ENCODE measurements around the gene POLR2H.

The POLR2H gene

GRCh38 chr3:184378651-184379357 lies 17.3 kb downstream of the POLR2H start:
- no peak for DNase-seq (ENCODE audit: low spot score)
- Mint-ChIP-seq H3K9me3 (no peaks in the 10 kb centered on the region), H3K4me1 (ENCODE audit: low read depth) (no peaks in the 10 kb centered on the region), H3K27ac (no peak overlapping the region), H3K4me3 (peak overlapping the region; percentile 52), H3K27me3 (ENCODE audit: low read depth) (peaks cover 62% of the 10 kb centered on the region), H3K36me3 (ENCODE audit: low read depth) (no peaks in the 10 kb centered on the region)

GRCh38 chr3:184379358-184380184 lies 18.1 kb downstream of the POLR2H start, which contains the start of gene CHRD:
CHRD (plus strand) TSS chr3:184380054; CDS start chr3:184380319, 265 bp downstream.
- H3K36me3 Mint-ChIP-seq (ENCODE audit: low read depth), result no peaks in the 10 kb centered on the region
- H3K27me3 Mint-ChIP-seq (ENCODE audit: low read depth), result peaks cover 66% of the 10 kb centered on the region
- no peaks in the 10 kb centered on the region for H3K4me1 Mint-ChIP-seq (ENCODE audit: low read depth)
- peak within 1 kb of the TSS; percentile 52 for H3K4me3 Mint-ChIP-seq
- DNase-seq (ENCODE audit: low spot score), result no peak
- H3K9me3 Mint-ChIP-seq, result no peaks in the 10 kb centered on the region
- H3K27ac Mint-ChIP-seq, result no peak within 1 kb of the TSS

GRCh38 chr3:184380185-184380626 lies 18.7 kb downstream of the POLR2H start:
- DNase-seq (ENCODE audit: low spot score), result no peak
- Mint-ChIP-seq H3K27me3 (ENCODE audit: low read depth) (peaks cover 62% of the 10 kb centered on the region), H3K27ac (no peak overlapping the region), H3K36me3 (ENCODE audit: low read depth) (no peaks in the 10 kb centered on the region), H3K4me1 (ENCODE audit: low read depth) (no peaks in the 10 kb centered on the region), H3K9me3 (no peaks in the 10 kb centered on the region), H3K4me3 (no peak overlapping the region)

GRCh38 chr3:184380627-184381260 lies 19.2 kb downstream of the POLR2H start:
- no peaks in the 10 kb centered on the region for H3K9me3 Mint-ChIP-seq
- no peak overlapping the region for H3K27ac Mint-ChIP-seq
- DNase-seq (ENCODE audit: low spot score), result no peak
- no peaks in the 10 kb centered on the region for H3K36me3 Mint-ChIP-seq (ENCODE audit: low read depth)
- no peaks in the 10 kb centered on the region for H3K4me1 Mint-ChIP-seq (ENCODE audit: low read depth)
- peaks cover 58% of the 10 kb centered on the region for H3K27me3 Mint-ChIP-seq (ENCODE audit: low read depth)
- no peak overlapping the region for H3K4me3 Mint-ChIP-seq

GRCh38 chr3:184381261-184382224 lies 20.0 kb downstream of the POLR2H start:
- H3K4me1 Mint-ChIP-seq (ENCODE audit: low read depth), result no peaks in the 10 kb centered on the region
- H3K36me3 Mint-ChIP-seq (ENCODE audit: low read depth), result no peaks in the 10 kb centered on the region
- no peak overlapping the region for H3K4me3 Mint-ChIP-seq

GRCh38 chr3:184382326-184383032 lies 21.0 kb downstream of the POLR2H start:
- H3K4me3 Mint-ChIP-seq, result no peak overlapping the region
- no peaks in the 10 kb centered on the region for H3K4me1 Mint-ChIP-seq (ENCODE audit: low read depth)
- peaks cover 50% of the 10 kb centered on the region for H3K27me3 Mint-ChIP-seq (ENCODE audit: low read depth)
- no peaks in the 10 kb centered on the region for H3K36me3 Mint-ChIP-seq (ENCODE audit: low read depth)
- no peak overlapping the region for H3K27ac Mint-ChIP-seq
- H3K9me3 Mint-ChIP-seq, result no peaks in the 10 kb centered on the region
- no peak for DNase-seq (ENCODE audit: low spot score)

More at GRCh38 chr3:184381261-184382224, 20.0 kb downstream of the POLR2H start:
- DNase-seq (ENCODE audit: low spot score), result no peak
- Mint-ChIP-seq H3K27me3 (ENCODE audit: low read depth) (peaks cover 57% of the 10 kb centered on the region), H3K9me3 (no peaks in the 10 kb centered on the region), H3K27ac (no peak overlapping the region)

GRCh38 chr3:184383033-184383740 lies 21.7 kb downstream of the POLR2H start:
- H3K9me3 Mint-ChIP-seq, result no peaks in the 10 kb centered on the region
- DNase-seq (ENCODE audit: low spot score), result no peak
- no peaks in the 10 kb centered on the region for H3K36me3 Mint-ChIP-seq (ENCODE audit: low read depth)
- H3K27me3 Mint-ChIP-seq (ENCODE audit: low read depth), result peaks cover 42% of the 10 kb centered on the region
- H3K27ac Mint-ChIP-seq, result no peak overlapping the region
- H3K4me1 Mint-ChIP-seq (ENCODE audit: low read depth), result no peaks in the 10 kb centered on the region
- H3K4me3 Mint-ChIP-seq, result no peak overlapping the region

- no peaks in the 10 kb centered on the region for H3K4me1 Mint-ChIP-seq (ENCODE audit: low read depth)
- H3K36me3 Mint-ChIP-seq (ENCODE audit: low read depth), result no peaks in the 10 kb centered on the region
- H3K9me3 Mint-ChIP-seq, result no peaks in the 10 kb centered on the region
- H3K27me3 Mint-ChIP-seq (ENCODE audit: low read depth), result peaks cover 31% of the 10 kb centered on the region
- no peak overlapping the region for H3K27ac Mint-ChIP-seq
- DNase-seq (ENCODE audit: low spot score), result no peak
- no peak overlapping the region for H3K4me3 Mint-ChIP-seq
Measured at GRCh38 chr3:184384342-184384741, 22.8 kb downstream of the POLR2H start.

- Mint-ChIP-seq H3K4me3 (no peak overlapping the region), H3K27me3 (ENCODE audit: low read depth) (peaks cover 29% of the 10 kb centered on the region), H3K9me3 (no peaks in the 10 kb centered on the region), H3K36me3 (ENCODE audit: low read depth) (no peaks in the 10 kb centered on the region), H3K4me1 (ENCODE audit: low read depth) (no peaks in the 10 kb centered on the region), H3K27ac (no peak overlapping the region)
- DNase-seq (ENCODE audit: low spot score), result no peak
Measured at GRCh38 chr3:184384856-184385422, 23.4 kb downstream of the POLR2H start.

- H3K27me3 Mint-ChIP-seq (ENCODE audit: low read depth), result peaks cover 33% of the 10 kb centered on the region
- H3K4me1 Mint-ChIP-seq (ENCODE audit: low read depth), result no peaks in the 10 kb centered on the region
- no peak overlapping the region for H3K27ac Mint-ChIP-seq
Measured at GRCh38 chr3:184386047-184386806, 24.7 kb downstream of the POLR2H start.

GRCh38 chr3:184387174-184387714 lies 25.7 kb downstream of the POLR2H start:
- Mint-ChIP-seq H3K27me3 (ENCODE audit: low read depth) (peaks cover 25% of the 10 kb centered on the region), H3K27ac (no peak overlapping the region)

More at GRCh38 chr3:184386047-184386806, 24.7 kb downstream of the POLR2H start:
- no peak for DNase-seq (ENCODE audit: low spot score)
- H3K9me3 Mint-ChIP-seq, result no peaks in the 10 kb centered on the region
- no peaks in the 10 kb centered on the region for H3K36me3 Mint-ChIP-seq (ENCODE audit: low read depth)
- H3K4me3 Mint-ChIP-seq, result no peak overlapping the region

More at GRCh38 chr3:184387174-184387714, 25.7 kb downstream of the POLR2H start:
- no peaks in the 10 kb centered on the region for H3K36me3 Mint-ChIP-seq (ENCODE audit: low read depth)
- no peaks in the 10 kb centered on the region for H3K9me3 Mint-ChIP-seq
- no peak for DNase-seq (ENCODE audit: low spot score)
- no peak overlapping the region for H3K4me3 Mint-ChIP-seq
- no peaks in the 10 kb centered on the region for H3K4me1 Mint-ChIP-seq (ENCODE audit: low read depth)

Measured in T-helper 2 cell treated with Interferon-gamma antibody and Interleukin-4, amounts not matched to agents 5 μg/mL and 100 μg/mL, for 36 hours (primary cell).